PFSK-1 (cell line): Measurements from ENCODE around the gene AZIN2.

Experiments
- POLR2AphosphoS5 ChIP-seq: IDR thresholded peaks from 2 replicates; pipeline ENCODE4 v1.6.1; 2012; ENCODE audit warnings: low read depth, mild to moderate bottlenecking, control low read depth, low read length, moderate library complexity
- REST ChIP-seq, 2 experiments: IDR thresholded peaks; 2 replicates each; pipeline versions ENCODE4 v1.6.1 to v1.8.0; 2011 to 2012; ENCODE audit warnings: low read depth in 2 of 2, low read length in 2 of 2, control low read depth in 1 of 2, inconsistent platforms in 1 of 2, mild to moderate bottlenecking in 1 of 2, moderate library complexity in 1 of 2; ENCODE audit not compliant: insufficient read depth in 1 of 2
- TAF1 ChIP-seq: IDR thresholded peaks from 2 replicates; pipeline ENCODE4 v1.6.1; 2012; ENCODE audit warnings: low read length, control low read depth, borderline replicate concordance; ENCODE audit not compliant: insufficient read depth

GRCh38 chr1:33162141-33162540 is 81.2 kb downstream of the AZIN2 start:
- no peak for TF ChIP-seq REST (IDR thresholded peaks at IDR 0.05; ENCODE audit: insufficient read depth in 1 of 2, low read depth in 2 of 2, low read length in 2 of 2)
- no peak for TF ChIP-seq TAF1
- TF ChIP-seq POLR2AphosphoS5: no peak
